Mesendoderm (in vitro differentiated cells): Measurements from ENCODE around the gene BACE2.

ENCODE experiments used
- DNase-seq: peaks from one replicate; pipeline ENCODE4 v3.0.0; 2013
- H2AK5ac ChIP-seq: 2 replicates; pipeline ENCODE4 v1.6.1; 2013; ENCODE audit warnings: low read length, inconsistent platforms
- H2BK120ac ChIP-seq: 2 replicates; pipeline ENCODE4 v1.6.1; 2013; ENCODE audit warnings: low read depth, mild to moderate bottlenecking, low read length, moderate library complexity, mixed read lengths
- H2BK15ac ChIP-seq: replicated peaks from 2 replicates; pipeline ENCODE4 v1.6.1; 2013; ENCODE audit warnings: low read depth, mild to moderate bottlenecking, moderate library complexity
- H2BK5ac ChIP-seq: 2 replicates; pipeline ENCODE4 v1.6.1; 2013; ENCODE audit warnings: low read length, inconsistent platforms
- H3K18ac ChIP-seq: 2 replicates; pipeline ENCODE4 v1.6.1; 2013; ENCODE audit warnings: mild to moderate bottlenecking, low read length, mixed read lengths
- H3K23ac ChIP-seq: one replicate; pipeline ENCODE4 v1.6.1; 2013; ENCODE audit warnings: low read length
- H3K27ac ChIP-seq: 2 replicates; pipeline ENCODE4 v1.5.1; 2013; ENCODE audit warnings: low read depth, mild to moderate bottlenecking, inconsistent platforms, low read length, moderate library complexity
- H3K27me3 ChIP-seq: 2 replicates; pipeline ENCODE4 v1.6.1; 2013; ENCODE audit warnings: low read length, control low read depth, mild to moderate bottlenecking, inconsistent platforms; ENCODE audit not compliant: insufficient read depth, poor library complexity
- H3K36me3 ChIP-seq: 2 replicates; pipeline ENCODE4 v1.6.1; 2013; ENCODE audit warnings: low read length, inconsistent platforms; ENCODE audit not compliant: control insufficient read depth, insufficient read depth
- H3K4ac ChIP-seq: one replicate; pipeline ENCODE4 v1.6.1; 2013; ENCODE audit warnings: low read depth, mild to moderate bottlenecking, low read length, moderate library complexity
- H3K4me1 ChIP-seq: 2 replicates; pipeline ENCODE4 v1.6.1; 2013; ENCODE audit warnings: low read depth, low read length, inconsistent platforms; ENCODE audit not compliant: control insufficient read depth
- H3K4me2 ChIP-seq: 2 replicates; pipeline ENCODE4 v1.6.1; 2013; ENCODE audit warnings: low read length
- H3K4me3 ChIP-seq: 2 replicates; pipeline ENCODE4 v1.5.1; 2013; ENCODE audit warnings: mild to moderate bottlenecking, low read length
- H3K56ac ChIP-seq: one replicate; pipeline ENCODE4 v1.6.1; 2013; ENCODE audit warnings: low read length
- H3K79me1 ChIP-seq: 2 replicates; pipeline ENCODE4 v1.6.1; 2013; ENCODE audit warnings: low read length, inconsistent platforms
- H3K79me2 ChIP-seq: 2 replicates; pipeline ENCODE4 v1.6.1; 2013; ENCODE audit warnings: mild to moderate bottlenecking, low read length; ENCODE audit not compliant: control insufficient read depth, insufficient read depth
- H3K9ac ChIP-seq: 2 replicates; pipeline ENCODE4 v1.6.1; 2013; ENCODE audit warnings: low read length, inconsistent platforms
- H4K5ac ChIP-seq: one replicate; pipeline ENCODE4 v1.6.1; 2013; ENCODE audit warnings: low read length
- H4K8ac ChIP-seq: one replicate; pipeline ENCODE4 v1.6.1; 2013; ENCODE audit warnings: low read depth, mild to moderate bottlenecking, control low read depth, low read length, moderate library complexity
- WGBS: extraction: QIAGEN DNeasy Blood & Tissue Kit; methylation state at CpG from one replicate; pipeline ENCODE4 v1.1.7; 2013; ENCODE audit warnings: low lambda C conversion rate, missing lambda C conversion rate; ENCODE audit not compliant: insufficient coverage; ENCODE audit errors: extremely low coverage; 5-methylcytosine and 5-hydroxymethylcytosine counted together

BACE2 gene

GRCh38 chr21:41322496-41323382, 154.8 kb downstream of the BACE2 start:
- H3K56ac ChIP-seq = no peak overlapping the region
- H3K27me3 ChIP-seq = no peaks in the 10 kb centered on the region
- H2BK120ac ChIP-seq = no peak overlapping the region
- no peaks in the 10 kb centered on the region for H3K79me1 ChIP-seq
- no peak overlapping the region for H4K5ac ChIP-seq
- no peak overlapping the region for H3K27ac ChIP-seq
- no peak overlapping the region for H3K4me3 ChIP-seq
- H3K79me2 ChIP-seq = no peaks in the 10 kb centered on the region
- no peak overlapping the region for H3K9ac ChIP-seq
- H4K8ac ChIP-seq = no peak overlapping the region
- H3K4ac ChIP-seq = no peak overlapping the region
- H2BK5ac ChIP-seq = no peak overlapping the region
- no peak for DNase-seq
- no peak overlapping the region for H2AK5ac ChIP-seq
- no CpG with 5 or more reads among the region's 23 CpGs for WGBS
- no peak overlapping the region for H3K4me2 ChIP-seq
- H3K18ac ChIP-seq = no peak overlapping the region
- peaks cover 1% of the 10 kb centered on the region for H3K4me1 ChIP-seq
- H2BK15ac ChIP-seq = no peak overlapping the region
- H3K23ac ChIP-seq = no peak overlapping the region
- H3K36me3 ChIP-seq = no peaks in the 10 kb centered on the region

GRCh38 chr21:41325138-41325912, 157.4 kb downstream of the BACE2 start:
- Histone ChIP-seq H3K18ac (no peak overlapping the region), H4K8ac (no peak overlapping the region), H3K79me2 (no peaks in the 10 kb centered on the region), H3K23ac (no peak overlapping the region), H3K4ac (no peak overlapping the region), H3K27ac (no peak overlapping the region), H4K5ac (no peak overlapping the region), H3K79me1 (no peaks in the 10 kb centered on the region), H3K9ac (no peak overlapping the region), H2BK120ac (no peak overlapping the region), H3K56ac (no peak overlapping the region), H2BK5ac (no peak overlapping the region), H3K4me3 (no peak overlapping the region), H3K4me2 (no peak overlapping the region), H2AK5ac (no peak overlapping the region), H3K36me3 (no peaks in the 10 kb centered on the region), H2BK15ac (no peak overlapping the region), H3K4me1 (peaks cover 1% of the 10 kb centered on the region), H3K27me3 (no peaks in the 10 kb centered on the region)
- no CpG with 5 or more reads among the region's 7 CpGs for WGBS
- DNase-seq = no peak

GRCh38 chr21:41326414-41327080, 158.6 kb downstream of the BACE2 start:
- no peak overlapping the region for H2BK15ac ChIP-seq
- no peak for DNase-seq
- no peaks in the 10 kb centered on the region for H3K36me3 ChIP-seq
- no peaks in the 10 kb centered on the region for H3K79me1 ChIP-seq
- H4K5ac ChIP-seq = no peak overlapping the region
- no peak overlapping the region for H2BK5ac ChIP-seq
- no peak overlapping the region for H3K27ac ChIP-seq
- no peak overlapping the region for H4K8ac ChIP-seq
- H3K18ac ChIP-seq = no peak overlapping the region
- no CpG with 5 or more reads among the region's 13 CpGs for WGBS
- H3K79me2 ChIP-seq = no peaks in the 10 kb centered on the region
- no peak overlapping the region for H3K9ac ChIP-seq
- H3K27me3 ChIP-seq = no peaks in the 10 kb centered on the region
- no peak overlapping the region for H2BK120ac ChIP-seq
- no peak overlapping the region for H3K4me3 ChIP-seq
- H3K4ac ChIP-seq = no peak overlapping the region
- H2AK5ac ChIP-seq = no peak overlapping the region
- peaks cover 1% of the 10 kb centered on the region for H3K4me1 ChIP-seq
- H3K4me2 ChIP-seq = no peak overlapping the region
- no peak overlapping the region for H3K56ac ChIP-seq
- H3K23ac ChIP-seq = no peak overlapping the region

GRCh38 chr21:41327753-41328152, 159.8 kb downstream of the BACE2 start:
- Histone ChIP-seq H3K27ac (no peak overlapping the region), H3K4me3 (no peak overlapping the region), H2BK15ac (no peak overlapping the region), H2BK5ac (no peak overlapping the region), H3K9ac (no peak overlapping the region), H3K27me3 (no peaks in the 10 kb centered on the region), H3K56ac (no peak overlapping the region), H4K5ac (no peak overlapping the region), H3K4me1 (no peaks in the 10 kb centered on the region), H3K18ac (no peak overlapping the region), H3K36me3 (no peaks in the 10 kb centered on the region), H3K4me2 (no peak overlapping the region), H3K79me2 (no peaks in the 10 kb centered on the region), H3K23ac (no peak overlapping the region), H3K79me1 (no peaks in the 10 kb centered on the region), H3K4ac (no peak overlapping the region), H2BK120ac (no peak overlapping the region), H4K8ac (no peak overlapping the region), H2AK5ac (no peak overlapping the region)
- DNase-seq = no peak
- WGBS = no CpG with 5 or more reads among the region's 8 CpGs

- no peaks in the 10 kb centered on the region for H3K27me3 ChIP-seq
- no peaks in the 10 kb centered on the region for H3K4me1 ChIP-seq
- no peaks in the 10 kb centered on the region for H3K36me3 ChIP-seq
- H2BK15ac ChIP-seq = no peak overlapping the region
- H2BK5ac ChIP-seq = no peak overlapping the region
- H3K23ac ChIP-seq = no peak overlapping the region
- no peaks in the 10 kb centered on the region for H3K79me1 ChIP-seq
- no peak overlapping the region for H2AK5ac ChIP-seq
- H3K4me3 ChIP-seq = no peak overlapping the region
- H2BK120ac ChIP-seq = no peak overlapping the region
- DNase-seq = peak; percentile 30
- no peak overlapping the region for H4K8ac ChIP-seq
- no peak overlapping the region for H3K4ac ChIP-seq
- no peak overlapping the region for H3K27ac ChIP-seq
- no peak overlapping the region for H3K56ac ChIP-seq
- WGBS = no CpG with 5 or more reads among the region's 16 CpGs
- H3K18ac ChIP-seq = no peak overlapping the region
- H3K79me2 ChIP-seq = no peaks in the 10 kb centered on the region
- H3K9ac ChIP-seq = no peak overlapping the region
- no peak overlapping the region for H4K5ac ChIP-seq
- no peak overlapping the region for H3K4me2 ChIP-seq
Observed at GRCh38 chr21:41328660-41329607, 161.0 kb downstream of the BACE2 start.
